HUES64 (cell line): ENCODE data around the gene FBN1. TPM values are rescaled to one million over a fixed set of nuclear protein-coding genes. Genes with fewer than 3 reads are reported as not detected.

Source experiments
- H3K27ac ChIP-seq: 2 replicates; pipeline ENCODE4 v1.7.0; 2013; ENCODE audit warnings: low read depth, low read length, inconsistent platforms
- H3K27me3 ChIP-seq: 2 replicates; pipeline ENCODE4 v1.6.1; 2013; ENCODE audit warnings: mild to moderate bottlenecking, low read length; ENCODE audit not compliant: insufficient read depth
- H3K36me3 ChIP-seq: 2 replicates; pipeline ENCODE4 v1.6.1; 2013; ENCODE audit warnings: mild to moderate bottlenecking, low read length; ENCODE audit not compliant: insufficient read depth
- H3K4me1 ChIP-seq: 2 replicates; pipeline ENCODE4 v1.6.1; 2013; ENCODE audit warnings: mild to moderate bottlenecking, low read length, moderate library complexity; ENCODE audit not compliant: insufficient read depth
- H3K4me3 ChIP-seq: 2 replicates; pipeline ENCODE4 v1.5.1; 2013; ENCODE audit warnings: mild to moderate bottlenecking, low read length, moderate library complexity
- H3K9ac ChIP-seq: 2 replicates; pipeline ENCODE4 v1.6.1; 2013; ENCODE audit warnings: mild to moderate bottlenecking, low read depth, low read length
- H3K9me3 ChIP-seq: 2 replicates; pipeline ENCODE4 v1.6.1; 2013; ENCODE audit warnings: low read depth, low read length; ENCODE audit not compliant: insufficient read depth
- WGBS: fragments of 150-250, 120-280 bp; methylation state at CpG from one replicate; pipeline ENCODE4 v1.1.7; 2013; ENCODE audit warnings: missing lambda C conversion rate; 5-methylcytosine and 5-hydroxymethylcytosine counted together
- polyA plus RNA-seq, 2 experiments: library from polyadenylated mRNA; stranded (reverse); fragments of 50-300 nt; gene quantifications; one replicate each; pipeline ENCODE4 v1.2.3, GENCODE V29; 2013

FBN1 gene
- 5.3 TPM for polyA plus RNA-seq (2013, experiment 1 of 2)
- polyA plus RNA-seq (2013, experiment 2 of 2), result 5.4 TPM

- Histone ChIP-seq H3K27ac (peak within 1 kb of the TSS; percentile 10; the same call in 1 of the 2 replicates), H3K4me1 (peaks cover 13% of the 10 kb centered on the region; the same call in 1 of the 2 replicates), H3K27me3 (peaks cover 51% of the 10 kb centered on the region), H3K9ac (peak within 1 kb of the TSS; percentile 74), H3K36me3 (no peaks in the 10 kb centered on the region), H3K9me3 (no peaks in the 10 kb centered on the region), H3K4me3 (peak within 1 kb of the TSS; percentile 70)
- under 1% methylated on average over 60 of the region's 66 CpGs for WGBS
Observed at GRCh38 chr15:48645558-48646330, at the start of gene FBN1. FBN1 (minus strand) TSS chr15:48645709; CDS start chr15:48644769, 940 bp downstream.

DNA sequence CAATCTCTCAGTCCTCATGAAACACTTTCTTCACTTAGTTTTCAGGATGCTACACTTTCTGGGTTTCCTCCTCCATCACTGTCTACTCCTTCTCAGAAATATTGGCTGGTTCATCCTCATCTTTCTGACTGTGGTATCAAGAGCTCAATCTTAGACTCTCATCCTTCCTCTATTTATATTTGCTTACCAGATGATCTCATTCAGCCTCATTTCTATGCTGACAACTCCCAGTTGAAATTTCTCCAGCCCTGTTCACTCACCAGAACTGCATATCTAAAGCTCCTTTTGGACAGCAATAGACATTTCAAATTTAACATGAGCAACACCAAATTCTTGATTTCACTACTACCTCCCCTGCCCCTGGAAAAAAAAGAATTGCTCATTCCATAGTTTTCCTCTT lies 48.0 kb upstream of the FBN1 start:
- Histone ChIP-seq H3K36me3 (no peaks in the 10 kb centered on the region), H3K27me3 (no peaks in the 10 kb centered on the region), H3K9me3 (no peaks in the 10 kb centered on the region), H3K4me1 (no peaks in the 10 kb centered on the region), H3K4me3 (no peak overlapping the region), H3K27ac (no peak overlapping the region), H3K9ac (no peak overlapping the region)

DNA sequence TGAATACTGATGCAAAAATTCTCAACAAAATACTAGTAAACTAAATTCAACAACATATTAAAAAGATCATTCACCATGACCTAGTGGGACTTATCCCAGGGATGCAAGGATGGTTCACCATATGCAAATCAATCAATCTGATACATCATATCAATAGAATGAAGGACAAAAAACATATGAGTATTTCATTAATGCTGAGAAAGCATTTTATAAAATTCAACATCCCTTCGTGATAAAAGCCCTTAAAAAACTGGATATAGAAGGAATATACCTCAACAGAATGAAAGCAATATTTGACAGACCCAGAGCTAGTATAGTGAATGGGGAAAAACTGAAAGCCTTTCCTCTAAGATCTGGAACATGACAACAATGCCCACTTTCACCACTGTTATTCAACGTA lies 43.0 kb upstream of the FBN1 start:
- Histone ChIP-seq H3K27ac (no peak overlapping the region), H3K4me3 (no peak overlapping the region), H3K36me3 (no peaks in the 10 kb centered on the region), H3K27me3 (no peaks in the 10 kb centered on the region), H3K4me1 (no peaks in the 10 kb centered on the region), H3K9me3 (0 out of 2 replicates have a peak, but pooled peaks cover 5% of the 10 kb centered on the region), H3K9ac (no peak overlapping the region)
- 71% methylated on average over 1 of the region's 2 CpGs for WGBS

DNA sequence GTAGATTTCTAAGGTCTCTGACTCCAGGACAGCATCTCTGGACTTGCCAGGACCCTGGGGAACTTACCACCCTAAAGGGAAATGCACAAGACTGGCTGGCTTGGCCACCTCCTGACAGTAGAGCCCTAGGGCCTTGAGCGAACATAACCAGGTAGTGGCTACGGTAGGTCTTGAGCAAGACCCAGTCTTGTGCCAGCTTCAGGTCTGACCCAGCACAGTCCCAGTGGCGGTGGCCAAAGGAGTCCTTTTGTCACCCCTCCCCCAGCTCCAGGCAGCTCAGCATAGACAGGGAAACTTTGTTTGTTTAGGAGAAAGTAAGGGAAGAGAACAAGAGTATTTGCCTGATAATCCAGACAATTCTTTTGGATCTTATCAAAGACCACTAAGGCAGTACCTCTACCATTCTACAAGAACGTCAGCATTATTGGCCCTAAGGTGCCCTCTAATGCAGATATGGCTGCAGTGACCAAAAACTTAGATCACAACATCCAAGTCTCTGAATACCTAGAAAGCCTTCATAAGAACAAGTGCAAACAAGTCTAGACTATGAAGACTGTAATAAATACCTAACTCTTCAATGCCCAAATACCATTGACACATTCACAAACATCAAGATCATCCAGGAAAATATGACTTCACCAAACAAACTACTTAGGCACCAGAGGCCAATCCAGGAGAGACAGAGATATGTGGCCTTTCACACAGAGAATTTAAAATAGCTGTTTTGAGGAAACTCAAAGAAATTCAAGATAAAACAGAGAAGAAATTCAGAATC lies 38.7 kb upstream of the FBN1 start:
- Histone ChIP-seq H3K27ac (no peak overlapping the region), H3K9ac (no peak overlapping the region), H3K27me3 (no peaks in the 10 kb centered on the region), H3K9me3 (0 out of 2 replicates have a peak, but pooled peaks cover 5% of the 10 kb centered on the region), H3K4me1 (no peaks in the 10 kb centered on the region), H3K4me3 (no peak overlapping the region), H3K36me3 (no peaks in the 10 kb centered on the region)
- 91% methylated on average over 4 of the region's 4 CpGs for WGBS

- Histone ChIP-seq H3K9me3 (0 out of 2 replicates have a peak, but pooled peaks cover 5% of the 10 kb centered on the region), H3K4me3 (no peak overlapping the region), H3K27me3 (no peaks in the 10 kb centered on the region), H3K4me1 (no peaks in the 10 kb centered on the region), H3K9ac (no peak overlapping the region), H3K27ac (no peak overlapping the region), H3K36me3 (no peaks in the 10 kb centered on the region)
- 100% methylated on average over 2 of the region's 2 CpGs for WGBS
Observed at GRCh38 chr15:48682942-48683651, 37.6 kb upstream of the FBN1 start.

DNA sequence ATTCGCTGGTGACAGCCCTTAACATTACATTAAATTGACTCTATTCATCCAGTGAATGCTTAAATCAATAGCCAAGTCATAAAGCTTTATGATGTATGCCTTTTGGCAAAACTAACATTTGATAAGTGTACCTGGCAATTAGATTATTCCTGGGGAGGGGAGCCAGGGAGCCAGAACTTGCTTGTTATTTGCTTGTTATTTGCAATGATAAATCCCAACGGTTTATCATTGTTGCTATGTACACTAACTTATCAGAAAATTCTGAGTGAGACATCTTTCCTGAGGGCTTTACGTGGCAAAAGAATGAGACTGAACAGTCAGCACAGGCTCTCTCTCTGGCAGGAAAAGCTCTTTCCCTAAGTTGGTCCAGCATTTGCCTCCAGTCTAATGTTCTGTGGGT lies 35.8 kb upstream of the FBN1 start:
- Histone ChIP-seq H3K36me3 (no peaks in the 10 kb centered on the region), H3K9me3 (no peaks in the 10 kb centered on the region), H3K27ac (no peak overlapping the region), H3K9ac (no peak overlapping the region), H3K4me1 (no peaks in the 10 kb centered on the region), H3K4me3 (no peak overlapping the region), H3K27me3 (no peaks in the 10 kb centered on the region)
- 98% methylated on average over 3 of the region's 3 CpGs for WGBS

DNA sequence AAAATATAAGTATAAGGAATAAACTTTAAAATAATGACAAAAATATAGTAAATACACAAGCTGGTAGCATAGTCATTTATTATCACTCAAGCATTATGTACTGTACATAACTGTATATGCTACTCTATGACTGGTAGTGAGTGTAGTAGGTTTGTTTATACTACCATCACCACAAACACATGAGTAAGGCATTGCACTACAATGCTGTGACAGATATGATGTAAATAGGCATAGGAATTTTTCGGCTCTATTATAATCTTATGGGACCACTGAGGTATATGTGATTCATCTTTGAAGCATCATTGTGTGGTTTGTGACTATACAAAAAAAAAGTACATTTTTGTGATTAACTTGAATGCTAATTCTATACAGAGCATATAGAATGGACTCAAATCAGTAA lies 35.3 kb upstream of the FBN1 start:
- Histone ChIP-seq H3K36me3 (no peaks in the 10 kb centered on the region), H3K9me3 (no peaks in the 10 kb centered on the region), H3K9ac (no peak overlapping the region), H3K27ac (no peak overlapping the region), H3K27me3 (no peaks in the 10 kb centered on the region), H3K4me1 (no peaks in the 10 kb centered on the region), H3K4me3 (no peak overlapping the region)
- 95% methylated on average over 1 of the region's 1 CpG for WGBS

GRCh38 chr15:48679952-48680351 lies 34.4 kb upstream of the FBN1 start:
- no peaks in the 10 kb centered on the region for H3K4me1 ChIP-seq
- H3K27me3 ChIP-seq, result no peaks in the 10 kb centered on the region
- 100% methylated on average over 1 of the region's 2 CpGs for WGBS
- no peak overlapping the region for H3K4me3 ChIP-seq
- no peak overlapping the region for H3K27ac ChIP-seq
- H3K36me3 ChIP-seq, result no peaks in the 10 kb centered on the region
- no peaks in the 10 kb centered on the region for H3K9me3 ChIP-seq
- H3K9ac ChIP-seq, result no peak overlapping the region

- Histone ChIP-seq H3K4me1 (no peaks in the 10 kb centered on the region), H3K9me3 (no peaks in the 10 kb centered on the region), H3K27ac (no peak overlapping the region), H3K9ac (no peak overlapping the region), H3K4me3 (no peak overlapping the region), H3K27me3 (no peaks in the 10 kb centered on the region), H3K36me3 (no peaks in the 10 kb centered on the region)
- 95% methylated on average over 7 of the region's 7 CpGs for WGBS
Observed at GRCh38 chr15:48678851-48679250, 33.3 kb upstream of the FBN1 start.

DNA sequence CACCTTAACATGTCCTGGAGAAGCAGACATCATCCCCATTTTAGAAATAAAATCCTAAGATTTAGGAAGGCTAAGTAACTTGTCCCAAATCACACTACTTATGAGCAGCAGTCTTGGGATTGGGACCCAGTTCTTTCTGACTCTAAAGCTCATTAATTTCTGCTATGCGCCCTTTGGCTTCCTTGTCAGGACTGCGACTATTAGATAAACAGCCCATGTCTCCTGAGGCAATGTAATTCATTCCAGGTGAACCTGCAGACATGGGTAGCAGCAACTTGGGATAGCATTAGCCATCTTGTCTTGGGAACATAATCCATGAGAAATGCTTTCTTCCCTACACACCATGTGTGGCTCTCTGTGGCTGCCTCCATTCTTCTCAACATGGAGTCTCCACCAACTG lies 32.3 kb upstream of the FBN1 start:
- H3K9ac ChIP-seq, result no peak overlapping the region
- no peaks in the 10 kb centered on the region for H3K27me3 ChIP-seq
- H3K4me1 ChIP-seq, result no peaks in the 10 kb centered on the region
- no peaks in the 10 kb centered on the region for H3K36me3 ChIP-seq
- H3K9me3 ChIP-seq, result no peaks in the 10 kb centered on the region
- H3K27ac ChIP-seq, result no peak overlapping the region
- WGBS, result 95% methylated on average over 2 of the region's 2 CpGs
- H3K4me3 ChIP-seq, result no peak overlapping the region

- 96% methylated on average over 4 of the region's 4 CpGs for WGBS
- no peaks in the 10 kb centered on the region for H3K9me3 ChIP-seq
- no peaks in the 10 kb centered on the region for H3K4me1 ChIP-seq
- H3K4me3 ChIP-seq, result no peak overlapping the region
- H3K36me3 ChIP-seq, result no peaks in the 10 kb centered on the region
- no peaks in the 10 kb centered on the region for H3K27me3 ChIP-seq
- no peak overlapping the region for H3K9ac ChIP-seq
- H3K27ac ChIP-seq, result no peak overlapping the region
Observed at GRCh38 chr15:48675436-48675835, 29.9 kb upstream of the FBN1 start.
